Activated CD4-positive, alpha-beta T cell treated with anti-CD3 and anti-CD28 coated beads for 36 hours (primary cell): Measurements from ENCODE around the gene C1GALT1. TPM values are rescaled to one million over a fixed set of nuclear protein-coding genes. Genes with fewer than 3 reads are reported as not detected.
A peak's percentile ranks its signal among the peaks of the same experiment; 100 is the strongest.
"Not testable (repeated sequence)": the region's sequence is repeated elsewhere in the genome, so short reads cannot be mapped to it uniquely, and the experiment has no call there.

ENCODE experiments used
- ATAC-seq: fragments of 200-7000 bp; cut with Tn5 transposase; one replicate; pipeline ENCODE4 v1.10.0; 2021; ENCODE audit warnings: mild to moderate bottlenecking, moderate library complexity
- CTCF ChIA-PET: fragments of 350-600 bp; sonication (Branson Sonifier 250); formaldehyde crosslinking; loops from one replicate; lab custom pipeline; 2021; ENCODE audit warnings: antibody characterized with exemption; lab: Charles Lee
- POLR2A ChIA-PET: fragments of 350-600 bp; sonication (Branson Sonifier 250); formaldehyde crosslinking; loops from one replicate; lab custom pipeline; 2021; ENCODE audit warnings: antibody characterized with exemption, inconsistent platforms; lab: Charles Lee
- DNase-seq: peaks from one replicate; pipeline ENCODE4 v3.0.0-alpha.2; 2020
- H3K27ac Mint-ChIP-seq: one replicate; pipeline ENCODE4 v1.8.0; 2021; ENCODE audit warnings: mixed read lengths
- H3K27me3 Mint-ChIP-seq: one replicate; pipeline ENCODE4 v1.8.0; 2021; ENCODE audit warnings: mixed read lengths
- H3K36me3 Mint-ChIP-seq: one replicate; pipeline ENCODE4 v1.8.0; 2021; ENCODE audit warnings: low read depth, mixed read lengths
- H3K4me1 Mint-ChIP-seq: one replicate; pipeline ENCODE4 v1.8.0; 2021; ENCODE audit warnings: mixed read lengths
- H3K4me3 Mint-ChIP-seq: one replicate; pipeline ENCODE4 v1.8.0; 2021; ENCODE audit warnings: mild to moderate bottlenecking, moderate library complexity, mixed read lengths
- H3K9me3 Mint-ChIP-seq: one replicate; pipeline ENCODE4 v1.8.0; 2021; ENCODE audit warnings: low read depth, mixed read lengths
- intact Hi-C, 2 experiments: fragments of 100-400 bp; cut with DNase I in 1 of 2; cut with micrococcal nuclease in 1 of 2; formaldehyde crosslinking; loops; one replicate each; pipeline versions ENCODE4 v1.14.2 to v1.15.1; 2022 to 2024; cut with DNase I, micrococcal nuclease
- total RNA-seq, 2 experiments: library from RNA; stranded (reverse); gene quantifications; one replicate each; pipeline ENCODE4 v1.2.3, GENCODE V29; 2021

The C1GALT1 gene
- total RNA-seq, 2 experiments from 2014 or later = 35.3 to 37.1 TPM

DNA sequence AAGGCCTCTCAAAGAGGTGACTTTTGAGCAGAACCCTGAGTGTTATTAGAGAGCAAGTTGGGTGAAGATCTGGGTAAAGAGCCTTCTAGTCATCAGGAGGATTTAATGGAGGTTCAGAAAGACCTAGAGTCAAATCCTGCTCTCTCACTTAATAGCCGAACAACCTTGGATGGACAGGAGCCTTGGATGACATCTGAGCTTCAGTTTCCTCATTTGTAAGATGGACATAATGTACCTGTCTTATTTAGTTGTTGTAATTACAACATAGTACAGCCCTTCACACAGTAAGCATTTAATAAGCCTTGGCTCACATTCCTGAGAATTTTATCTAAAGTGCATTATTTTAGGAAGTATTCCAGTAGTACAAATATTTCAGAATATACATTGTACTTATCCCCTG, 57.0 kb downstream of the C1GALT1 start:
- ATAC-seq = no peak
- peaks cover 8% of the 10 kb centered on the region for H3K4me1 Mint-ChIP-seq
- peaks cover 2% of the 10 kb centered on the region for H3K9me3 Mint-ChIP-seq
- H3K27ac Mint-ChIP-seq = no peak overlapping the region
- no peak for DNase-seq
- no peaks in the 10 kb centered on the region for H3K27me3 Mint-ChIP-seq
- H3K36me3 Mint-ChIP-seq = peaks cover 51% of the 10 kb centered on the region
- POLR2A ChIA-PET = no interaction called here
- intact Hi-C loops = no loop called here
- CTCF ChIA-PET = no interaction called here
- no peak overlapping the region for H3K4me3 Mint-ChIP-seq

GRCh38 chr7:7242899-7243298, 60.6 kb downstream of the C1GALT1 start:
- ATAC-seq = no peak
- intact Hi-C loops = no loop called here
- DNase-seq = no peak
- POLR2A ChIA-PET = no interaction called here
- no peaks in the 10 kb centered on the region for H3K27me3 Mint-ChIP-seq
- CTCF ChIA-PET = no interaction called here
- peaks cover 16% of the 10 kb centered on the region for H3K4me1 Mint-ChIP-seq
- no peak overlapping the region for H3K27ac Mint-ChIP-seq
- H3K4me3 Mint-ChIP-seq = no peak overlapping the region
- peaks cover 2% of the 10 kb centered on the region for H3K9me3 Mint-ChIP-seq
- H3K36me3 Mint-ChIP-seq = peaks cover 35% of the 10 kb centered on the region

DNA sequence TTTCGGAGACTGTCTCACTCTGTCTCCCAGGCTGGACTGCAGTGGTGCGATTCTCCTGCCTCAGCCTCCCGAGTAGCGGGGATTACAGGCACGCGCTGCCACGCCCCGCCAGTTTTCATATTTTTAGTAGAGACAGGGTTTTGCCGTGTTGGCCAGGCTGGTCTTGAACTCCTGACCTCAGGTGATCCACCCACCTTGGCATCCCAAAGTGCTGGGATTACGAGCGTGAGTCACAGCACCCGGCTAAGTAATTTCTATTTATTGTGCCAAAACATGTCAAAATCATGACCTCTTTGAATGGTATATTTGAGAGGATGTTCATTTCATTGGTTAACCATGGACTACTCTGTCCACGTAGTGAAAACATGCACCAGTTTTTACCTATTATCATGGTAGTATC, 62.9 kb downstream of the C1GALT1 start:
- H3K27me3 Mint-ChIP-seq, H3K9me3 Mint-ChIP-seq, POLR2A ChIA-PET, ATAC-seq, DNase-seq, intact Hi-C loops, CTCF ChIA-PET, H3K27ac Mint-ChIP-seq, H3K4me3 Mint-ChIP-seq: not testable (repeated sequence)
- peaks cover 21% of the 10 kb centered on the region for H3K36me3 Mint-ChIP-seq
- peaks cover 16% of the 10 kb centered on the region for H3K4me1 Mint-ChIP-seq

GRCh38 chr7:7246223-7246622, 63.9 kb downstream of the C1GALT1 start:
- H3K9me3 Mint-ChIP-seq = peaks cover 2% of the 10 kb centered on the region
- H3K4me1 Mint-ChIP-seq = peaks cover 16% of the 10 kb centered on the region
- CTCF ChIA-PET = no interaction called here
- no peak overlapping the region for H3K4me3 Mint-ChIP-seq
- peaks cover 17% of the 10 kb centered on the region for H3K36me3 Mint-ChIP-seq
- DNase-seq = no peak
- ATAC-seq = no peak
- intact Hi-C loops = no loop called here
- POLR2A ChIA-PET = no interaction called here
- no peaks in the 10 kb centered on the region for H3K27me3 Mint-ChIP-seq
- no peak overlapping the region for H3K27ac Mint-ChIP-seq

DNA sequence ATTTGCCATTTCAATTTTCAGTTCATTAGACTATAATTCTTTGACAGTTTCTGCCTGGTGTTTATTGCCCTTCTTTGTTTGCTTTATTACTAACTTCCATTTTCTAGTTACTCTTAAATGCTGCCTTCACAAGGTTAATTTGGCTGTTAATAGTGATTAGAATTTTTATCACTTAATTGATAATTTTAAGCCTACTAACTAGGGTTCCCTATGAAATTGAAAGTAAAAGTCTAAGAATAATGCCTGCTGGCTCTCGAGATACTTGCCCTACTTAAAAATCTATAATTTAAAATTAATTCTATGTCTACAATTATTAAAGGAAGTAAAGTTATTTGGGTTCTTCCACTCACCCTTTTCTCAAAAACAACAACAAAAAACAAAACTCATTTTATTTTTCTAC, 65.3 kb downstream of the C1GALT1 start:
- ChIA-PET CTCF (no interaction called here), POLR2A (no interaction called here)
- DNase-seq (no peak), ATAC-seq (no peak)
- Mint-ChIP-seq H3K27me3 (no peaks in the 10 kb centered on the region), H3K9me3 (no peaks in the 10 kb centered on the region), H3K4me3 (no peak overlapping the region), H3K27ac (no peak overlapping the region), H3K4me1 (peaks cover 13% of the 10 kb centered on the region), H3K36me3 (peaks cover 11% of the 10 kb centered on the region)
- intact Hi-C loops = no loop called here

GRCh38 chr7:7249814-7250213, 67.5 kb downstream of the C1GALT1 start:
- H3K27me3 Mint-ChIP-seq = no peaks in the 10 kb centered on the region
- ATAC-seq = no peak
- CTCF ChIA-PET = interaction anchor here (1.7 kb wide), 1 partner anchor 8 kb away, joined by 4 read pairs; no protein-coding TSS in a partner anchor
- intact Hi-C loops = loop anchor here in 1 of 2 experiments (10.0 kb wide), 1 partner anchor 145 kb away; no protein-coding TSS in a partner anchor
- no peaks in the 10 kb centered on the region for H3K36me3 Mint-ChIP-seq
- H3K27ac Mint-ChIP-seq = no peak overlapping the region
- DNase-seq = no peak
- H3K9me3 Mint-ChIP-seq = no peaks in the 10 kb centered on the region
- no peak overlapping the region for H3K4me3 Mint-ChIP-seq
- POLR2A ChIA-PET = no interaction called here
- H3K4me1 Mint-ChIP-seq = peaks cover 12% of the 10 kb centered on the region

GRCh38 chr7:7251742-7252141, 69.4 kb downstream of the C1GALT1 start:
- intact Hi-C loops = loop anchor here in 1 of 2 experiments (10.0 kb wide), 1 partner anchor 147 kb away; no protein-coding TSS in a partner anchor
- no peaks in the 10 kb centered on the region for H3K36me3 Mint-ChIP-seq
- no peak overlapping the region for H3K27ac Mint-ChIP-seq
- H3K27me3 Mint-ChIP-seq = no peaks in the 10 kb centered on the region
- H3K4me3 Mint-ChIP-seq = no peak overlapping the region
- no peaks in the 10 kb centered on the region for H3K9me3 Mint-ChIP-seq
- DNase-seq = no peak
- ATAC-seq = no peak
- ChIA-PET CTCF (no interaction called here), POLR2A (no interaction called here)
- H3K4me1 Mint-ChIP-seq = peaks cover 5% of the 10 kb centered on the region

DNA sequence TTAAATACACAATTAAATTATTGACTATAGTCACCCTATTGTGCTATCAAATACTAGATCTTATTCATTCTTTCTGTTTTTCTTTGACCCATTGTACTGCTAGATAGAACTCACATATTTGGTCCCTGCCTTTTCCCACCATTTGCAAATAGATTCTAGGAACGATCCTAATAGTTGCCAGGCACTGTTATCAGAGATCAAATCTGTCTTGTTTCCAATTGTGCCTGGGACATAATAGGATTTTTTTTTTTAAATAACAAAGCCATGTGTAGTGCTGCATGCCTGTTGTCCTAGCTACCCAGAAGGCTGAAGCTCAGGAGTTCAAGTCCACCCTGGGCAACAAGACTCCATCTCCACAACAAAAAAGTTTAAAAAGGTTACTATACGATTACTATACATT, 72.0 kb downstream of the C1GALT1 start:
- H3K9me3 Mint-ChIP-seq = no peaks in the 10 kb centered on the region
- POLR2A ChIA-PET = no interaction called here
- peaks cover 2% of the 10 kb centered on the region for H3K36me3 Mint-ChIP-seq
- DNase-seq (no peak), ATAC-seq (no peak)
- CTCF ChIA-PET = interaction anchor here (0.6 kb wide), 1 partner anchor 108 kb away, joined by 3 read pairs; no protein-coding TSS in a partner anchor
- peaks cover 18% of the 10 kb centered on the region for H3K4me1 Mint-ChIP-seq
- H3K27ac Mint-ChIP-seq = no peak overlapping the region
- intact Hi-C loops = loop anchor here in 1 of 2 experiments (10.0 kb wide), 1 partner anchor 150 kb away; no protein-coding TSS in a partner anchor
- H3K27me3 Mint-ChIP-seq = no peaks in the 10 kb centered on the region
- no peak overlapping the region for H3K4me3 Mint-ChIP-seq

DNA sequence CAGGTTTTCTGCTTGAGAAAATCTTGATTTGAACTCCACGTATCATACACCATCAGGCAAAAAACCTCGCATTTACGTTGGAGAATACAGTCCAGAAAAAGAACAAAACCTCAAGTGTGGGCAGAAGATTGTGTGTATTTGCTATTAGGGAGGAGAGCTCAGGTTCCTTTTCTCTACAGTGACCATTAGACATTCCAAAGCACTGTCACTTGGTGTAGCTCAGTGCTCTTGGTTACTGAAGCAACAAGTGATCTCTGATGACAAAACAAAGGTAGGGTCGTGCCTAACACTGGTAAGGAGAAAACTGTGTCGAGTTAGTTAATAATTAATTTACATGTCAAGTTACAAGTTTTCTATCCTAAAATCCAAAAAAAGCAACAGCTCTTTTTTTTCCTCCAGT, 72.6 kb downstream of the C1GALT1 start:
- no peak overlapping the region for H3K27ac Mint-ChIP-seq
- ATAC-seq = no peak
- peaks cover 23% of the 10 kb centered on the region for H3K4me1 Mint-ChIP-seq
- intact Hi-C loops = loop anchor here (5.0 to 10.0 kb wide), 2 partner anchors 150 to 312 kb away; partner anchors contain the start of gene MIOS (in 1 of the 2)
- peaks cover 8% of the 10 kb centered on the region for H3K36me3 Mint-ChIP-seq
- CTCF ChIA-PET = interaction anchor here (1.0 kb wide), 1 partner anchor 13 kb away, joined by 3 read pairs; no protein-coding TSS in a partner anchor
- H3K27me3 Mint-ChIP-seq = no peaks in the 10 kb centered on the region
- DNase-seq = no peak
- H3K9me3 Mint-ChIP-seq = no peaks in the 10 kb centered on the region
- no peak overlapping the region for H3K4me3 Mint-ChIP-seq
- POLR2A ChIA-PET = no interaction called here

DNA sequence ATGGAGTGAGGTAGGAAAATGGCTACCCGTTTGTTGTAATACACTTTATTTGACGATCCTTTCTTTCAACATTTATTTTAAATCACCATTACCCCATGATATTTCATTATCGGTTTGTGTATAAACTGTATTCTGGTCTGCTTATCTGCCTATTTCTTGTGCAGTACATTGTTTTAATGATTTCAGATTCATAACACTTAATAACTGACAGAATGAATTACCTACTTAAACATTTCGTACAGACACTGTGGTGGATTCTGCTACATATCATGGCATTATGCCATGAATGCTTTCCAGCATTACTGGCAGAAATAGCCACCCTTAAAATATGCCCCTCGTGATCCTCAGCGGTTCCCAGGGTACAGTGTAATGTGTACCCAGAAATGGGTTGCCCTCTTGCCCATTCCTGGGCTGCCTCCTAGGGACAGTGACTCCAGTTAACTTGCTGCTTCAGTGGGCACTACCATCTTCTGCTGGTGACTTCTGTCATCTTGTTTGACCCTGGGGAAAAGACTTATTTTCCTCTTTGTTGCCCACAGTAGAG, 74.5 kb downstream of the C1GALT1 start:
- ChIA-PET CTCF (no interaction called here), POLR2A (no interaction called here)
- no peak for ATAC-seq
- peaks cover 2% of the 10 kb centered on the region for H3K9me3 Mint-ChIP-seq
- H3K4me1 Mint-ChIP-seq = peaks cover 33% of the 10 kb centered on the region
- no peak overlapping the region for H3K4me3 Mint-ChIP-seq
- H3K36me3 Mint-ChIP-seq = peaks cover 13% of the 10 kb centered on the region
- intact Hi-C loops = loop anchor here (5.0 to 10.0 kb wide), 2 partner anchors 152 to 310 kb away; partner anchors contain the start of gene MIOS (in 1 of the 2)
- DNase-seq = no peak
- H3K27me3 Mint-ChIP-seq = no peaks in the 10 kb centered on the region
- no peak overlapping the region for H3K27ac Mint-ChIP-seq

GRCh38 chr7:7257899-7258692, 75.8 kb downstream of the C1GALT1 start:
- intact Hi-C loops = loop anchor here (1.0 to 10.0 kb wide), 5 partner anchors 76 to 309 kb away; partner anchors contain the start of genes C1GALT1 (in 1 of the 2) and MIOS (in 1 of the 2)
- peak overlapping the region; percentile 33 for H3K4me3 Mint-ChIP-seq
- peak; percentile 67 for ATAC-seq
- POLR2A ChIA-PET = no interaction called here
- peaks cover 13% of the 10 kb centered on the region for H3K36me3 Mint-ChIP-seq
- CTCF ChIA-PET = interaction anchor here (0.9 to 1.6 kb wide), 2 partner anchors 9 to 101 kb away, joined by 3 to 4 read pairs; no protein-coding TSS in a partner anchor
- peaks cover 33% of the 10 kb centered on the region for H3K4me1 Mint-ChIP-seq
- H3K9me3 Mint-ChIP-seq = peaks cover 3% of the 10 kb centered on the region
- no peak for DNase-seq
- peak overlapping the region; percentile 72 for H3K27ac Mint-ChIP-seq
- H3K27me3 Mint-ChIP-seq = no peaks in the 10 kb centered on the region
